Prostate gland (tissue), 2 donors: ENCODE data around the gene PNKP.

Experiments used
- CTCF ChIP-seq, 4 experiments: fragments of 200-600 bp in 2 of 4; fragments of 450-650 bp in 2 of 4; sonication (generic) in 2 of 4; IDR thresholded peaks; 1 replicate in 3 of 4; 2 replicates in 1 of 4; pipeline ENCODE4 v1.5.1; 2016 to 2019; ENCODE audit warnings: antibody characterized with exemption in 4 of 4, mild to moderate bottlenecking in 2 of 4, moderate library complexity in 2 of 4
- POLR2A ChIP-seq: fragments of 450-650 bp; IDR thresholded peaks from one replicate; pipeline ENCODE4 v1.6.1; 2016; ENCODE audit warnings: antibody characterized with exemption, mild to moderate bottlenecking
- POLR2AphosphoS5 ChIP-seq: sonication (generic); formaldehyde crosslinking; IDR thresholded peaks from one replicate; pipeline ENCODE4 v1.6.1; 2017; ENCODE audit warnings: antibody characterized with exemption

GRCh38 chr19:49855277-49855675 lies 12.1 kb downstream of the PNKP start:
- TF ChIP-seq POLR2A = no peak
- TF ChIP-seq CTCF (IDR thresholded peaks at IDR 0.05) = no peak
- no peak for TF ChIP-seq POLR2AphosphoS5
